Inflammatory macrophage treated with lipopolysaccharide for 4 hours (primary cell): ENCODE results near the gene ATP1A2.

Source experiments
- DNase-seq: peaks from one replicate; pipeline ENCODE4 v3.0.0-alpha.2; 2020

ATP1A2 gene

DNA sequence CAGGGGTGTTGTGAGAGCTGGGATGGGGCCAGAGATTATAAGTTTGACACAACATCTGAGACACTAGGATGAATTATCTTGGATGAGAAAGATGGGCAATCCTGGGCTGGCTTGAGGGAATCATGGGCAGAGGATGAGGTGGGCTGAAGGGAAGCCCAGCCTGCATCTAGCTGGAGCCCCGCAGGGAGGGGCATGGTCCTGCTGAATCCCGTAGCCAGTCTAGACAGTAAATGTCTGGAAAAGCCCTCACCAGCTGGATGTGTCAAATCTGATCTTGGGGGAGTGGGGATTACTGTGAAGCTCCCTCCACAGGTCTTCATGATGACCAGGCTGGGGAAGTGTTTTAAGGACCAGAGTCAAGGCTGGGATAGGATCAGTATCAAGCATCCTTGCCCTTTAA is 71.2 kb downstream of the ATP1A2 start:
- no peak for DNase-seq

DNA sequence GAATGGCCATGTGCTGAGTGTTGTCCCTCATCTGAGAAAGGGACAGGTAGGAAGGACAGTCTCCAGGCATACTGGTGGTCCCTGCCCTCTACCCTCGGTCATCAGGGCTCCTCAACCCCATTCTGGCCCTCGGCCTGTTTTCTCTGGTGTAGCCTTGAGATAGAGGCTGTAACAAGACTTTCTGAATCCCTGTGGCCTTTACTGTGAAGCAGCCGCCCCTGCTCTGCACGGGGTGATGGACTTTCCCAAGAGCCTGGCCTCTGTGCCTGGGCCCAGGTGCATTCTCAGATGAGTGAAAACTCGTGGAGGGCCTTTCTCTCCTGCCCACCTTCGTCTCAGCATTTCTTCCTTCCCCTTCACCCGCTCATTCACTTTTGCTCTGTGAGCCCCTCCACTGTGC is 71.8 kb downstream of the ATP1A2 start:
- DNase-seq = no peak

DNA sequence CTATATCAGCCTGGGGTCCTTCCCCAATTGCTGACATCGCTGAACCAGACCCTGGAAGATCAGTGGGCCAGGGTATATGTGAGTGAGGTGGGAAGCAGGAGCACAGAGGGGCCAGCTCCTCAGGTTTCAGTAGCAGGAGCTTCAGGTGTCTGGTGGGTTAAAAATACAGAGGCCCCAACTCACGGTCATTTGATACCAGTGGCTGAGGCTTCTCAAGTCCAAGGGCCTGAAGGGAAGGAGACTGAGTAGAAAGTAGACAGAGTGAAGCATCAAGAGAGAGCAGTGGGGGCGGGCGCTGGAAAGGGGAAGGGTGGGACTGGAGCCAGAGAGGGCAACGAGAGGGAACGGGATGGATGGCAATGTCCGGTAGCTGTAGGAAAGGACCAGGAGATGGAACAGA is 72.8 kb downstream of the ATP1A2 start:
- no peak for DNase-seq

DNA sequence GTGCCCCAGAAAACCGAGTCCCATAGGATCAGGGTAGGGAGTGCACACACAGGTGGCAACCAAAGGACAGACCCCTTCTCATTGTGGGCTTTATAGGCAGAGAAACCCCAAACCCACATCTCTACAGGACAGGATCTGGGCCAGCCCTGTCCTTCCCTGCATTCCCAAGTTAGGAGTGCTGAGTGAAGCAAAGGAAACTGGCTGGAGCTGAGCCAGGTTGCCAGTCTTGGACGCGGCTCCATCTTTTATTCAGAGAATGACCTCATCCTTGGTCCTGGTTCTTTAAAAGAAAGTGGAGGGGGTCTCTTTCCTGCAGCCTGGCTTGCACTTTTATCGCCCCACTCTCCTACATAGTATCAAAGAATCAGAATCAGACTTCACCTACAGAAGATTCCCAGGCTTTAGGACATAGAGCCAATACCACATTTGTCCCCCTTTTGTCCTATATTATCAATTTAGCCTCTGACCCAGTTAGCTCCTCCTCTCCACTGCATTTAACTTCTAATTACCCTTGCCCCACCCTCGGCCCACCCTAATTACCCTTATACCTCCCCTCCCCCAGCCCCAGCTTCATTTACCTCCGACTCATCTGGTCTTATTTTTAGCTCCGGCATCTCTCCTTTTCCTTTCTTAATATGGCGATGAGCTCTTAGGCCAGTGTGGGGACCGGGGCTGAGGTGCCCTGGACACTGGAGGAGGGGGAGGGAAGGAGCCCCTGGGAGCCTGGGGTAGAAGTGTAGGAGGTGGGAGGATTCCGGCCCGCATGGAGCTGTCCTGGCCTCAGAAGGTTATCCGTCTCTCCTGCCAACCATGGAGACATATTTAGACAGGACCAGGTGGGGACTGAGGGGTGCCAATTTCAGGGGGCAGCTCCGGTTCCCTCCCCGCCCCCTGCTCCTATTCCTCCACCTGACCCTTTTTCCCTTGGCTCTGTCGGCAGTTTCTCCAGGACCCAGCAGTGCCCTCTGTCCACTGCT is 74.4 kb downstream of the ATP1A2 start, which contains the start of gene CASQ1:
Gene CASQ1 (plus strand): TSS at position 927 of the 977 bp plus-strand sequence. CDS start 177 bp downstream, outside the sequence.
- DNase-seq = no peak

DNA sequence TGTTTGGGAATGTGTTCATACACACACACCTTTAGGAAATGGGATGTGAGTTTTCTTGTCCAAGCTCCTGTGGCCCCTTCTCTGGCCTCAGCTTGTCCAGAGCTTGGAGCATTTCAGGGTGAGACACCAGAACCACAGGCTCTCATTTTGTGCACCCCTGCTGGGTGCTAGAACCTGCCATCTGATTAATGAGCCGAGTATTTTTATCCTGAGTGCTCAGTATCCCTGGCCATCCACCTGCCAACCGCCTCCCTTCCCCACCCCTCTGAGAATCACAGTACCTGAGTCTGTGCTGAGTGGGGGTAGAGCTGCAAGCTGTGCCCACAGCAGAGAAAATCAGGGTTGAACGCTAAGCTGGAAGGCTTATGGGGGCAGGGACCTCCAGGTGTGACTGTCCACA is 76.2 kb downstream of the ATP1A2 start:
- DNase-seq = no peak

DNA sequence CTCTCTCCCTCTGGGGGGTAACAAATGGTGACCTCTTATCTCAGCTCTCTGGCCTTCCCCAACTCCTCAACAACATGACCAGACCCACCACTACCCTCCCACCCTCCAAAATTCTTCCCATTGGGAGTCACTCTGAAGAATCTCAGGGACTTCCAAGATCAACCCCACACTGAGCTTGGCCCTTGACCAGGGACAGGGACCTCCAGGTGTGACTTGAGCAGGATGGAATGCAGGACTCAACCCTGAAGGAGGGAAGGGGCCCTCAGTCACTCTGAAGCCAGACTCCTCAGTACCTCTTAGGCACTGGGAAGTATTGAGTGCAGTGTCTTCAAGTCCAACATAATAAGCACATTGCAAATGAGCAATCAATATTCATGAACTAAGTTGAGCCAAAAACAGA is 76.7 kb downstream of the ATP1A2 start:
- no peak for DNase-seq
